DOHH2 (cell line): ENCODE data around the gene SLC24A5.

Experiments
- CTCF ChIP-seq: fragments of 200-600 bp; sonication (generic); IDR thresholded peaks from one replicate; pipeline ENCODE4 v1.5.1; 2014; ENCODE audit warnings: antibody characterized with exemption, mild to moderate bottlenecking, low read depth, low read length; ENCODE audit not compliant: poor library complexity, severe bottlenecking
- EZH2phosphoT487 ChIP-seq: fragments of 200-600 bp; sonication (generic); IDR thresholded peaks from 2 replicates; pipeline ENCODE4 v1.6.1; 2017; ENCODE audit warnings: borderline replicate concordance, mild to moderate bottlenecking, antibody characterized with exemption, low read length, moderate library complexity, mixed read lengths

- TF ChIP-seq CTCF = no peak
- TF ChIP-seq EZH2phosphoT487 = no peak
These were observed 30.7 kb upstream of the SLC24A5 start for GRCh38 chr15:48090115-48090514.
